Tibial nerve (tissue), 4 donors: ENCODE measurements around the gene NMT1. TPM values are rescaled to one million over a fixed set of nuclear protein-coding genes. Genes with fewer than 3 reads are reported as not detected.

Source experiments
- DNase-seq, 2 donors: peaks; one replicate each; pipeline ENCODE4 v3.0.0-alpha.2; 2019; ENCODE audit warnings: low spot score in 2 of 2
- H3K27ac ChIP-seq, 4 donors: fragments of 200-600 bp; sonication (generic) in 3 of 4; one replicate each; pipeline ENCODE4 v1.5.1; 2017 to 2019; ENCODE audit warnings: mild to moderate bottlenecking in 1 of 4
- H3K27me3 ChIP-seq, 2 donors: fragments of 200-600 bp; sonication (generic) in 1 of 2; one replicate each; pipeline versions ENCODE4 v1.5.1 to v1.6.0; 2017 to 2019
- H3K36me3 ChIP-seq, 3 donors: fragments of 200-600 bp; sonication (generic); one replicate each; pipeline ENCODE4 v1.5.1; 2018 to 2019
- H3K4me1 ChIP-seq, 4 donors: fragments of 200-600 bp; sonication (generic) in 3 of 4; one replicate each; pipeline ENCODE4 v1.5.1; 2017 to 2019
- H3K4me3 ChIP-seq, 4 donors: fragments of 200-600 bp; sonication (generic) in 3 of 4; one replicate each; pipeline ENCODE4 v1.5.1; 2017 to 2019; ENCODE audit warnings: mild to moderate bottlenecking in 1 of 4, moderate library complexity in 1 of 4
- H3K9me3 ChIP-seq, 4 donors: fragments of 200-600 bp; sonication (generic) in 3 of 4; one replicate each; pipeline ENCODE4 v1.5.1; 2017 to 2019
- CTCF ChIP-seq, 5 experiments: fragments of 200-600 bp in 3 of 5; fragments of 450-650 bp in 2 of 5; sonication (generic) in 3 of 5; IDR thresholded peaks; one replicate each; pipeline ENCODE4 v1.5.1; 2016 to 2019; ENCODE audit warnings: antibody characterized with exemption in 5 of 5, mild to moderate bottlenecking in 3 of 5, moderate library complexity in 2 of 5
- EP300 ChIP-seq, 2 donors: sonication (generic); formaldehyde crosslinking; IDR thresholded peaks; one replicate each; pipeline ENCODE4 v1.6.1; 2017; ENCODE audit warnings: antibody characterized with exemption in 2 of 2, mild to moderate bottlenecking in 1 of 2
- POLR2A ChIP-seq, 2 donors: fragments of 450-650 bp; IDR thresholded peaks; one replicate each; pipeline ENCODE4 v1.6.1; 2017; ENCODE audit warnings: antibody characterized with exemption in 2 of 2, mild to moderate bottlenecking in 2 of 2, moderate library complexity in 2 of 2
- WGBS, 2 donors: methylation state at CpG; one replicate each; pipeline ENCODE4 v1.1.5; 2018; 5-methylcytosine and 5-hydroxymethylcytosine counted together
- total RNA-seq, 4 donors: library from RNA; depleted of rRNA; stranded (reverse); fragments of >200 nt; gene quantifications; one replicate each; pipeline ENCODE4 v1.1.0, GENCODE V29; 2016

The NMT1 gene
- total RNA-seq, 4 donors from 2014 or later = 63.2 to 97.9 (median 80.1) TPM

- DNase-seq = peak in 1 of 2 donors; percentile 33
- WGBS, 2 donors = 2 to 3% methylated on average over 27 to 36 of the region's 71 CpGs
Observed at GRCh38 chr17:45144199-45145034, 83.3 kb downstream of the NMT1 start.

GRCh38 chr17:45145035-45145389 is 83.9 kb downstream of the NMT1 start:
- H3K4me1 ChIP-seq = peaks cover 5 to 46% (median 25%) of the 10 kb centered on the region in 4 donors
- DNase-seq = no peak
- H3K27me3 ChIP-seq = no peaks in the 10 kb centered on the region
- WGBS, 2 donors = 75 to 78% methylated on average over 8 of the region's 8 CpGs
- peaks cover 0 to 8% (median 0%) of the 10 kb centered on the region in 3 donors for H3K36me3 ChIP-seq
- TF ChIP-seq EP300 (IDR thresholded peaks at IDR 0.05) = no peak
- no peak for TF ChIP-seq POLR2A (IDR thresholded peaks at IDR 0.05)
- TF ChIP-seq CTCF (IDR thresholded peaks at IDR 0.05) = no peak
- H3K9me3 ChIP-seq = no peaks in the 10 kb centered on the region
- H3K27ac ChIP-seq = peak overlapping the region; percentile 93 to 98 (median 94)
- H3K4me3 ChIP-seq = peak overlapping the region; percentile 37 to 62 (median 44)

More at GRCh38 chr17:45144199-45145034, 83.3 kb downstream of the NMT1 start:
- no peaks in the 10 kb centered on the region for H3K27me3 ChIP-seq
- H3K4me3 ChIP-seq = peak overlapping the region; percentile 37 to 62 (median 44)
- H3K36me3 ChIP-seq = peaks cover 0 to 12% (median 0%) of the 10 kb centered on the region in 3 donors
- peak overlapping the region; percentile 93 to 98 (median 94) for H3K27ac ChIP-seq
- H3K4me1 ChIP-seq = peaks cover 5 to 46% (median 25%) of the 10 kb centered on the region in 4 donors
- H3K9me3 ChIP-seq = no peaks in the 10 kb centered on the region
- TF ChIP-seq POLR2A (IDR thresholded peaks at IDR 0.05) (peak in 1 of 2 donors; percentile 16), EP300 (IDR thresholded peaks at IDR 0.05) (peak in 1 of 2 donors; percentile 52), CTCF (IDR thresholded peaks at IDR 0.05) (peak in 1 of 5 experiments; percentile 22)

- Histone ChIP-seq H3K4me1 (peaks cover 5 to 54% (median 28%) of the 10 kb centered on the region in 4 donors), H3K36me3 (no peaks in the 10 kb centered on the region), H3K9me3 (no peaks in the 10 kb centered on the region), H3K4me3 (no peak overlapping the region), H3K27ac (peak overlapping the region; percentile 93 to 99 (median 96)), H3K27me3 (no peaks in the 10 kb centered on the region)
- DNase-seq = no peak
- 84 to 87% methylated on average over 10 of the region's 10 CpGs for WGBS, 2 donors
- TF ChIP-seq POLR2A (IDR thresholded peaks at IDR 0.05) (no peak), CTCF (IDR thresholded peaks at IDR 0.05) (no peak), EP300 (IDR thresholded peaks at IDR 0.05) (no peak)
Observed at GRCh38 chr17:45146166-45146565, 85.0 kb downstream of the NMT1 start.

- no peak for TF ChIP-seq EP300 (IDR thresholded peaks at IDR 0.05)
- no peak for TF ChIP-seq CTCF (IDR thresholded peaks at IDR 0.05)
- no peak for TF ChIP-seq POLR2A (IDR thresholded peaks at IDR 0.05)
- peak overlapping the region; percentile 93 to 99 (median 96) for H3K27ac ChIP-seq
Observed at GRCh38 chr17:45146592-45146889, 85.4 kb downstream of the NMT1 start.

More at GRCh38 chr17:45146592-45146889, 85.4 kb downstream of the NMT1 start:
- Histone ChIP-seq H3K27me3 (no peaks in the 10 kb centered on the region), H3K36me3 (no peaks in the 10 kb centered on the region), H3K4me3 (peak overlapping the region in 2 of 4 donors; percentile 66 to 79), H3K4me1 (peaks cover 5 to 58% (median 32%) of the 10 kb centered on the region in 4 donors), H3K9me3 (no peaks in the 10 kb centered on the region)
- no peak for DNase-seq
- 43 to 55% methylated on average over 4 of the region's 4 CpGs for WGBS, 2 donors
